SK-N-SH treated with all-trans-retinoic acid at 6 μM for 48 hours (cell line): Measurements from ENCODE around the gene CPAMD8.

Source experiments
- ATAC-seq: fragments of 200-7000 bp; cut with Tn5 transposase; 3 replicates; pipeline ENCODE4 v1.9.1; 2020; ENCODE audit warnings: mild to moderate bottlenecking, moderate library complexity
- BACH2 ChIP-seq: fragments of 250-450 bp; sonication (Bioruptor Pico); IDR thresholded peaks from 2 replicates; pipeline ENCODE4 v1.9.0; 2021; ENCODE audit warnings: mild to moderate bottlenecking, borderline replicate concordance
- CSDC2 ChIP-seq: fragments of 250-450 bp; sonication (Bioruptor Pico); IDR thresholded peaks from 2 replicates; pipeline ENCODE4 v1.5.0; 2020; ENCODE audit warnings: mild to moderate bottlenecking, moderate library complexity
- CSRNP3 ChIP-seq: fragments of 250-450 bp; sonication (Bioruptor Pico); IDR thresholded peaks from 2 replicates; pipeline ENCODE4 v1.5.1; 2021; ENCODE audit warnings: mild to moderate bottlenecking, moderate library complexity
- ESRRG ChIP-seq: fragments of 250-450 bp; sonication (Bioruptor Pico); IDR thresholded peaks from 2 replicates; pipeline ENCODE4 v1.6.1; 2021; ENCODE audit warnings: mild to moderate bottlenecking
- GLIS3 ChIP-seq: fragments of 250-450 bp; sonication (Bioruptor Pico); IDR thresholded peaks from 2 replicates; pipeline ENCODE4 v1.5.0; 2020; ENCODE audit warnings: mild to moderate bottlenecking, moderate library complexity
- ISL1 ChIP-seq: fragments of 250-450 bp; sonication (Bioruptor Pico); IDR thresholded peaks from 2 replicates; pipeline ENCODE4 v2.1.2; 2022; ENCODE audit warnings: mild to moderate bottlenecking, moderate library complexity
- OSR1 ChIP-seq: fragments of 250-450 bp; sonication (Bioruptor Pico); IDR thresholded peaks from 2 replicates; pipeline ENCODE4 v1.8.0; 2022; ENCODE audit warnings: moderate library complexity, mild to moderate bottlenecking, inconsistent platforms
- POU6F1 ChIP-seq: fragments of 250-450 bp; sonication (Bioruptor Pico); IDR thresholded peaks from 2 replicates; pipeline ENCODE4 v1.8.0; 2021; ENCODE audit warnings: low read depth, mild to moderate bottlenecking, moderate library complexity, borderline replicate concordance
- PPARA ChIP-seq: fragments of 250-450 bp; sonication (Bioruptor Pico); IDR thresholded peaks from 2 replicates; pipeline ENCODE4 v1.5.0; 2020; ENCODE audit warnings: mild to moderate bottlenecking, borderline replicate concordance
- RARB ChIP-seq: fragments of 250-450 bp; sonication (Bioruptor Pico); IDR thresholded peaks from 2 replicates; pipeline ENCODE4 v1.8.0; 2021; ENCODE audit warnings: mild to moderate bottlenecking, moderate library complexity
- SNAI2 ChIP-seq: fragments of 250-450 bp; sonication (Bioruptor Pico); IDR thresholded peaks from 2 replicates; pipeline ENCODE4 v1.5.0; 2020; ENCODE audit warnings: mild to moderate bottlenecking, moderate library complexity
- TCF4 ChIP-seq: fragments of 250-450 bp; sonication (Bioruptor Pico); IDR thresholded peaks from 2 replicates; pipeline ENCODE4 v1.8.0; 2021; ENCODE audit warnings: mild to moderate bottlenecking, moderate library complexity, borderline replicate concordance
- TOX ChIP-seq: fragments of 250-450 bp; sonication (Bioruptor Pico); IDR thresholded peaks from 2 replicates; pipeline ENCODE4 v1.8.0; 2021; ENCODE audit warnings: mild to moderate bottlenecking, moderate library complexity, borderline replicate concordance
- TSHZ2 ChIP-seq: fragments of 250-450 bp; sonication (Bioruptor Pico); IDR thresholded peaks from 2 replicates; pipeline ENCODE4 v1.5.0; 2020; ENCODE audit warnings: mild to moderate bottlenecking, moderate library complexity
- ZC3H10 ChIP-seq: fragments of 250-450 bp; sonication (Bioruptor Pico); IDR thresholded peaks from 2 replicates; pipeline ENCODE4 v1.5.1; 2021; ENCODE audit warnings: mild to moderate bottlenecking, moderate library complexity
- ZFP3 ChIP-seq: fragments of 250-450 bp; sonication (Bioruptor Pico); IDR thresholded peaks from 2 replicates; pipeline ENCODE4 v1.5.0; 2020; ENCODE audit warnings: mild to moderate bottlenecking, moderate library complexity
- ZFP30 ChIP-seq: fragments of 450-650 bp; formaldehyde crosslinking; IDR thresholded peaks from 2 replicates; pipeline ENCODE4 v1.5.0; 2022; ENCODE audit warnings: mild to moderate bottlenecking, moderate library complexity
- ZNF70 ChIP-seq: fragments of 450-650 bp; formaldehyde crosslinking; IDR thresholded peaks from 2 replicates; pipeline ENCODE4 v1.5.0; 2020; ENCODE audit warnings: mild to moderate bottlenecking, moderate library complexity
- ZNF8 ChIP-seq: fragments of 450-650 bp; formaldehyde crosslinking; IDR thresholded peaks from 2 replicates; pipeline ENCODE4 v1.5.0; 2020; ENCODE audit warnings: mild to moderate bottlenecking, moderate library complexity
- TF ChIP-seq, protein P1 (sequence below): fragments of 250-450 bp; sonication (Bioruptor Pico); IDR thresholded peaks from 2 replicates; pipeline ENCODE4 v1.5.1; 2020; ENCODE audit warnings: low read depth, mild to moderate bottlenecking, moderate library complexity

The CPAMD8 gene

DNA sequence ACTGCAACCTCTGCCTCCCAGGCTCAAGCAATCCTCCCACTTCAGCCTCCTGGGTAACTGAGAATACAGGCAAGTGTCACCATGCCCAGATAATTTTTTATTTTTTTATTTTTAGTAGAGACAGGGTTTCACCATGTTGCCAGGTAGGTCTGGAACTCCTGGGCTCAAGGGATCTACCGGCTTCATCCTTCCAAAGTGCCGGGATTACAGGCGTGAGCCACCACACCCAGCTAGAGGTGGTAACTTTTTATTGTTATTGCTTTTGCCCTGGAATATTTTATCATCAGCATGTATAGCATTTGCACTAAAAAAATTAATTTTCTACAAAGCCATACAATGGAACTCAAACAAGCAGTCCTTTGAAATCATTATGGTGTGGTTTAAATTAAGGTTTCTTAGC, 34.6 kb upstream of the CPAMD8 start:
- TF ChIP-seq CSRNP3 (no peak), BACH2 (CRISPR knock-in tag) (no peak), GLIS3 (CRISPR knock-in tag) (no peak), ZFP30 (CRISPR knock-in tag) (no peak), ZFP3 (no peak)
- ATAC-seq, result no peak

DNA sequence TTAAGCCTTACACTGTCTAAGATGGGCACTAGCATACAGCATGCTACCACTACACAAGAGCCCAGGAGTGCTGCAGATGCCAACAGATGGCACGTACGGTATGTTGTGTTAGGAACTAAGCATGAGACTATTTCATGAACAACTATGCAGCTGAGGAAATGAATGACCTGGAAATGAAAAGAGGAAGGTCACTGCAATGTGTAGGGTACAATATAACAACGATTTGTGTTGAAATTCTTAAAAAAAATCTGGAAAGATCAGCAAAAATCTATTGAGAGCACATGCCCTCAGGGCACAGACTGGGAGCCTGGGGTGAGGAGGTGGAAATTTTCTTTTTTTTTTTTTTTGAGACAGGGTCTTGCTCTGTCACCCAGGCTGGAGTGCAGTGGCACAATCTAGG, 34.2 kb upstream of the CPAMD8 start:
- TF ChIP-seq SNAI2 (CRISPR knock-in tag) (no peak), PPARA (no peak), ISL1 (no peak)
- no peak for ATAC-seq

- no peak for TF ChIP-seq ZC3H10 (CRISPR knock-in tag)
- ATAC-seq, result no peak
These were observed 31.6 kb upstream of the CPAMD8 start for GRCh38 chr19:17058236-17058635.

- TF ChIP-seq, protein P1, sequence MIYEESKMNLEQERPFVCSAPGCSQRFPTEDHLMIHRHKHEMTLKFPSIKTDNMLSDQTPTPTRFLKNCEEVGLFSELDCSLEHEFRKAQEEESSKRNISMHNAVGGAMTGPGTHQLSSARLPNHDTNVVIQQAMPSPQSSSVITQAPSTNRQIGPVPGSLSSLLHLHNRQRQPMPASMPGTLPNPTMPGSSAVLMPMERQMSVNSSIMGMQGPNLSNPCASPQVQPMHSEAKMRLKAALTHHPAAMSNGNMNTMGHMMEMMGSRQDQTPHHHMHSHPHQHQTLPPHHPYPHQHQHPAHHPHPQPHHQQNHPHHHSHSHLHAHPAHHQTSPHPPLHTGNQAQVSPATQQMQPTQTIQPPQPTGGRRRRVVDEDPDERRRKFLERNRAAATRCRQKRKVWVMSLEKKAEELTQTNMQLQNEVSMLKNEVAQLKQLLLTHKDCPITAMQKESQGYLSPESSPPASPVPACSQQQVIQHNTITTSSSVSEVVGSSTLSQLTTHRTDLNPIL (CRISPR knock-in tag), result no peak
- TF ChIP-seq ZFP30 (CRISPR knock-in tag) (no peak), CSDC2 (CRISPR knock-in tag) (no peak), OSR1 (no peak), TCF4 (CRISPR knock-in tag) (no peak), ZC3H10 (CRISPR knock-in tag) (no peak), GLIS3 (CRISPR knock-in tag) (no peak), ISL1 (no peak), CSRNP3 (no peak), ESRRG (CRISPR knock-in tag) (no peak), ZNF8 (no peak), PPARA (no peak), TSHZ2 (CRISPR knock-in tag) (no peak), SNAI2 (CRISPR knock-in tag) (no peak), BACH2 (CRISPR knock-in tag) (no peak), ZNF70 (CRISPR knock-in tag) (no peak), TOX (CRISPR knock-in tag) (no peak), RARB (no peak)
- ATAC-seq, result no peak
These were observed 29.0 kb upstream of the CPAMD8 start for GRCh38 chr19:17055636-17056035.

GRCh38 chr19:17054746-17055145, 28.1 kb upstream of the CPAMD8 start:
- ATAC-seq, result no peak
- TF ChIP-seq SNAI2 (CRISPR knock-in tag), result no peak
- TF ChIP-seq TOX (CRISPR knock-in tag), result no peak
- no peak for TF ChIP-seq POU6F1 (CRISPR knock-in tag)
- no peak for TF ChIP-seq CSDC2 (CRISPR knock-in tag)
- TF ChIP-seq ZC3H10 (CRISPR knock-in tag), result no peak
- no peak for TF ChIP-seq ZNF8
- TF ChIP-seq PPARA, result no peak
- TF ChIP-seq ZFP30 (CRISPR knock-in tag), result no peak
- TF ChIP-seq RARB, result no peak
- TF ChIP-seq CSRNP3, result no peak
- TF ChIP-seq TSHZ2 (CRISPR knock-in tag), result no peak
- no peak for TF ChIP-seq ESRRG (CRISPR knock-in tag)
- TF ChIP-seq GLIS3 (CRISPR knock-in tag), result no peak
- no peak for TF ChIP-seq BACH2 (CRISPR knock-in tag)
- no peak for TF ChIP-seq OSR1
